Measurements from ENCODE around the gene BLNK. TPM values are rescaled to one million over a fixed set of nuclear protein-coding genes. Genes with fewer than 3 reads are reported as not detected.
A peak's percentile ranks its signal among the peaks of the same experiment; 100 is the strongest.

The BLNK gene
- total RNA-seq, 1 donor from 2014 or later = 1.4 TPM

DNA sequence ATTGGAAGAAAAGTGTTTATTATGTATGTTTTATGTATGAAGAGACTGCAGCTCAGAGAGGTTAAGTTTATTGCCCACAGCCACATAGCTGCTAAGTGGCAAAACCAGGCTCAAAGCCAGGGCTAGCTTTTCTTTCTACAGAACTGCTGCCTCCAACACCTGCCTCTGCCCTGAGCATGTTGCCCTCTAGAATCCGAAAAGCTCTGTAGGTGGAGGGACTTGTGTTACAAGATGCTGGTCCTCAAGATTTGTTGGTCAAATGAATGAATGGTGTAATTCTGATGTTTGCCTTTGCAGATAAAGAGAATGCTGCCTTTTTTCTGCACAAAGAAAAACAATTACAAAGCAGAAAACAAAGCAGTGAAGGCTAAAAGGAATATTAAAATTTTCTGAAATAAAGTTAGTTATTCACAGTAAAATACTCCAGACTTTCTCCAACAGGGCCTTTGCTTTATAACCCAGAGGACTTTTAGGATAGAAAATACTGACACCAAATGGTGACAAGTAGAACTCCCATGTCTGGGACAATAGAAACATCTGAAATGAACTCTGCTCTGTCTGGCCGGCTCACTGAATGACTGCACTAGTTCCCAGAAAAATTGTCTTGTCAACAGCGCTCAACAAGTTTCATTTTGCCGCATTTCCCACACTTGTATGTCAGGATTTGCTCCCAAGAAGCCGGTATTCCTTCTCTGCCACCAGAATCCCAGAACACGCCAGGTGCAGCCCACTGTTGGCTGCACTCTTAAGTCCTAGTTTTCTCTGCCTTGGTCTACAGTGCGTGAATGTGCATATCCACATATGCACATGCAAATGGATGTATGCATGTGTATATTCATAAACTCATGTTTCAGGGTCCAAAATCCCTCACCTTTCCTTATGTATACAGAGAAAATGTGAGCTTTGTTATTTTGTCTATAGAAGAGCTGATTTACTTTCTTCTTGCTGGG is 21.9 kb upstream of the BLNK start:
- Histone ChIP-seq H3K4me1 (no peaks in the 10 kb centered on the region), H3K4me3 (no peak overlapping the region), H3K36me3 (no peaks in the 10 kb centered on the region), H3K27me3 (ENCODE audit: low read depth) (peaks cover 89% of the 10 kb centered on the region), H3K27ac (replicated peaks) (no peak overlapping the region), H3K9me3 (replicated peaks) (no peaks in the 10 kb centered on the region)
- intact Hi-C loops (cut with micrococcal nuclease) = loop anchor here (5.0 to 10.0 kb wide), 2 partner anchors 61 to 268 kb away; no protein-coding TSS in a partner anchor
- no peak for DNase-seq
- TF ChIP-seq CTCF (IDR thresholded peaks at IDR 0.05; ENCODE audit: borderline replicate concordance) = peak; percentile 73

DNA sequence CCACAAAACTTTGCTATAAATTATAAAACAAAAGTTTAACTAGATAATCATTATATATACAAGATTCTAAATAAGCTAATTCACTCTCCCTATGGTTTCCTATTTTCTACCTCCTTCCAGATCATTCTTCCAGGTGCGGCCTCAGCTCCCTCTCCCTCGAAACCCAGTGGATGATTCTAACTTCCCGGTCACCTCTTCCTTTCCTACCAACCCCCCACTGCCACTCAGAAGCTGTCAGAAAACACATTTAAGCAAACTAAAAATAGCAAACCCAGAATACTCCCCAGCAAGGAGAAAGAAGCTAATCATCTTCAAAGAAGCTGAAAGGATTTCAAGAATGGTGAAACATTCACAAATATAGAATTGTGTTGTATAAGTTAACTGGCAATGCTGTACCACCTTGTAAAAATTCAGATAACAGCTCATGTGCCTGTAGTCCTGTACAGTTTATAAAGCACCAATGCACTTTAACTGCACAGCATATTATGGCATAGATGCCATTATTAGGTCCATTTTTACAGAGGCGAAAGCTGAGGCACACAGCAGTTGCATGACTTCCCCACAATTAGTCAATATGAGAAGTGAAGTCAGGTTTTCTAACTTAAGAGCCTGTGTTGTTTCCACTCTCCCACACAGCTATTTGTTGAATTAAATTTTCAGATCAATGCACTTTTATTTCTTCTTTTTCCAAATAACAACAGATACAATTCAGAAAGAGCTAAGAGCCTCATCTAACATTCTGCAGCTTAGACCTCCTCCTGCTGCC is 19.2 kb upstream of the BLNK start:
- Histone ChIP-seq H3K36me3 (no peaks in the 10 kb centered on the region), H3K9me3 (replicated peaks) (no peaks in the 10 kb centered on the region), H3K27me3 (ENCODE audit: low read depth) (peaks cover 85% of the 10 kb centered on the region), H3K4me1 (peaks cover 4% of the 10 kb centered on the region), H3K27ac (replicated peaks) (no peak overlapping the region), H3K4me3 (no peak overlapping the region)
- no peak for DNase-seq
- intact Hi-C loops (cut with micrococcal nuclease) = loop anchor here (5.0 to 10.0 kb wide), 2 partner anchors 58 to 266 kb away; no protein-coding TSS in a partner anchor
- no peak for TF ChIP-seq CTCF (IDR thresholded peaks at IDR 0.05; ENCODE audit: borderline replicate concordance)

- no peak overlapping the region for H3K4me3 ChIP-seq
- H3K4me1 ChIP-seq = peaks cover 4% of the 10 kb centered on the region
- H3K27me3 ChIP-seq (ENCODE audit: low read depth) = peaks cover 82% of the 10 kb centered on the region
- no peaks in the 10 kb centered on the region for H3K36me3 ChIP-seq
- TF ChIP-seq CTCF (IDR thresholded peaks at IDR 0.05; ENCODE audit: borderline replicate concordance) = no peak
- intact Hi-C loops (cut with micrococcal nuclease) = no loop called here
- no peak overlapping the region for H3K27ac ChIP-seq (replicated peaks)
- H3K9me3 ChIP-seq (replicated peaks) = no peaks in the 10 kb centered on the region
- no peak for DNase-seq
These were observed 18.0 kb upstream of the BLNK start for GRCh38 chr10:96289218-96289910.

- no peak for DNase-seq
- Histone ChIP-seq H3K36me3 (no peaks in the 10 kb centered on the region), H3K27ac (replicated peaks) (no peak overlapping the region), H3K9me3 (replicated peaks) (no peaks in the 10 kb centered on the region), H3K4me3 (no peak overlapping the region), H3K4me1 (peaks cover 4% of the 10 kb centered on the region), H3K27me3 (ENCODE audit: low read depth) (peaks cover 77% of the 10 kb centered on the region)
- intact Hi-C loops (cut with micrococcal nuclease) = no loop called here
- no peak for TF ChIP-seq CTCF (IDR thresholded peaks at IDR 0.05; ENCODE audit: borderline replicate concordance)
These were observed 16.8 kb upstream of the BLNK start for GRCh38 chr10:96288151-96288621.
